Osteocyte (in vitro differentiated cells): ENCODE measurements around the gene GLB1L3. TPM values are rescaled to one million over a fixed set of nuclear protein-coding genes. Genes with fewer than 3 reads are reported as not detected.

ENCODE experiments used
- DNase-seq: peaks from one replicate; pipeline ENCODE4 v3.0.0; 2021; ENCODE audit warnings: mixed read lengths; ENCODE audit not compliant: unreplicated experiment; ENCODE audit errors: extremely low spot score
- H3K27ac Mint-ChIP-seq: one replicate; pipeline ENCODE4 v1.8.0; 2021; ENCODE audit warnings: mild to moderate bottlenecking, mixed read lengths; ENCODE audit not compliant: unreplicated experiment
- H3K27me3 Mint-ChIP-seq: one replicate; pipeline ENCODE4 v1.8.0; 2021; ENCODE audit warnings: mixed read lengths; ENCODE audit not compliant: unreplicated experiment
- H3K36me3 Mint-ChIP-seq: one replicate; pipeline ENCODE4 v1.8.0; 2021; ENCODE audit warnings: mixed read lengths; ENCODE audit not compliant: unreplicated experiment
- H3K4me1 Mint-ChIP-seq: one replicate; pipeline ENCODE4 v1.8.0; 2021; ENCODE audit warnings: mixed read lengths; ENCODE audit not compliant: unreplicated experiment
- H3K4me3 Mint-ChIP-seq: one replicate; pipeline ENCODE4 v1.8.0; 2021; ENCODE audit warnings: mild to moderate bottlenecking, moderate library complexity, mixed read lengths; ENCODE audit not compliant: unreplicated experiment
- H3K9me3 Mint-ChIP-seq: one replicate; pipeline ENCODE4 v1.8.0; 2021; ENCODE audit warnings: mixed read lengths; ENCODE audit not compliant: unreplicated experiment
- total RNA-seq: library from RNA; stranded (reverse); gene quantifications from 2 replicates; pipeline ENCODE4 v1.2.1, GENCODE V29; 2021
- TF ChIP-seq, protein P1 (sequence below): fragments of 200-600 bp; sonication (generic); IDR thresholded peaks from 2 replicates; pipeline ENCODE4 v1.5.0; 2021; ENCODE audit warnings: antibody characterized with exemption, mild to moderate bottlenecking, moderate library complexity

The GLB1L3 gene
- total RNA-seq, 1 donor from 2014 or later, result not detected

DNA sequence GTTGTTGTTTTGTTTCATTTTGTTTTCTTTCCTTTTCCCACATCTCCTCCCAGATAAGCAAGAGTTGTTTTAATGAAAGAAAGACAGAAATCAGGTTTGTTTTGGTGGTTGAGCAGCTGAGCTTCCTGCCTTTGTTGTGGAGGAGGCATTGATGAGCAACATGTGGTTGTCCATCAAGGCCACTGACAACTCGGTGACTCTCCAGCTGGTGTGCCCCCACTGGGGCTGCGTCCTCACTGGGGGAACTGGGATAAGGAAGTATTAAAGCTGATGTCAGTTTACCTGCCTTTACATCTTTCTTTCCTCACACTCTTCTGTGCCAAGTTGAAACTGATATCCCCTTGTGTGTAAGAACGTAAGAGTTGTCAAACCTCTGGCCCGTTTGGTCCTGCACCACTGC is 45.8 kb upstream of the GLB1L3 start:
- Mint-ChIP-seq H3K4me3 (no peak overlapping the region), H3K27me3 (no peaks in the 10 kb centered on the region), H3K36me3 (peaks cover 7% of the 10 kb centered on the region), H3K9me3 (no peaks in the 10 kb centered on the region), H3K4me1 (peaks cover 32% of the 10 kb centered on the region), H3K27ac (no peak overlapping the region)
- DNase-seq, result no peak
- TF ChIP-seq, protein P1, sequence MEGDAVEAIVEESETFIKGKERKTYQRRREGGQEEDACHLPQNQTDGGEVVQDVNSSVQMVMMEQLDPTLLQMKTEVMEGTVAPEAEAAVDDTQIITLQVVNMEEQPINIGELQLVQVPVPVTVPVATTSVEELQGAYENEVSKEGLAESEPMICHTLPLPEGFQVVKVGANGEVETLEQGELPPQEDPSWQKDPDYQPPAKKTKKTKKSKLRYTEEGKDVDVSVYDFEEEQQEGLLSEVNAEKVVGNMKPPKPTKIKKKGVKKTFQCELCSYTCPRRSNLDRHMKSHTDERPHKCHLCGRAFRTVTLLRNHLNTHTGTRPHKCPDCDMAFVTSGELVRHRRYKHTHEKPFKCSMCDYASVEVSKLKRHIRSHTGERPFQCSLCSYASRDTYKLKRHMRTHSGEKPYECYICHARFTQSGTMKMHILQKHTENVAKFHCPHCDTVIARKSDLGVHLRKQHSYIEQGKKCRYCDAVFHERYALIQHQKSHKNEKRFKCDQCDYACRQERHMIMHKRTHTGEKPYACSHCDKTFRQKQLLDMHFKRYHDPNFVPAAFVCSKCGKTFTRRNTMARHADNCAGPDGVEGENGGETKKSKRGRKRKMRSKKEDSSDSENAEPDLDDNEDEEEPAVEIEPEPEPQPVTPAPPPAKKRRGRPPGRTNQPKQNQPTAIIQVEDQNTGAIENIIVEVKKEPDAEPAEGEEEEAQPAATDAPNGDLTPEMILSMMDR, result no peak

DNA sequence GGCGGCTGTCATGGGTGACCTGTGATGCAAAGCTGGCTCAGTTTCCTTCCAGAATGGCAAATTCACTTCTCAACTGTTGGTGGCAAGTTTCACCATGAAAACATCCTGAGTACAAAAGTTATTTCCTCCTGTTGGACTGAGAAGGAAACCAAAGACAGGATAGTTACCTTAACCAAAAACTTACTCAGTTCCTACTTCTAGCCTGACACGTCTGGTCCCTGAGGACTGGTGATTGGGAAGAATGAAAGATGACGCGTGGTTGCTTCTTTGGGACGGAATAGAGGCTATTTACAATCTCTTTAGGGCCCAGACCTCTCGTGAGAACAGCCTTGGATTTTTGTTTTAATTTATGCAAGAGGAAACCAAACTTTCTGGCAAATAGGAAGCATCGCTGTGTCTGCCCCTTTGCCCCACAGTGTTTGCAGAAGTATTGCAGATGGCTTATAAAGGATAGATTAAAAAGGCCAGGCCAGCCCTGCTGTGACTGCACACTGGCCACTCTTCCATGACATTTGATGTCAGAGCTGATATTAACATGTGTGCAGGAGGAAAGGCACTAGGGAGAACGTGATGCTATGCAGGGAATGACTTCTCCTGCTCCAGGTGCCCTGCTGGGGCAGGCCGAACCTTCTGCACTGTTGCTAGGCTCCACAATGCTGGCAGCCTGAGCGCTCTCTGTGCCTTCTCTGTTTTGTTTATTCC is 44.1 kb upstream of the GLB1L3 start:
- peaks cover 14% of the 10 kb centered on the region for H3K4me1 Mint-ChIP-seq
- DNase-seq, result no peak

DNA sequence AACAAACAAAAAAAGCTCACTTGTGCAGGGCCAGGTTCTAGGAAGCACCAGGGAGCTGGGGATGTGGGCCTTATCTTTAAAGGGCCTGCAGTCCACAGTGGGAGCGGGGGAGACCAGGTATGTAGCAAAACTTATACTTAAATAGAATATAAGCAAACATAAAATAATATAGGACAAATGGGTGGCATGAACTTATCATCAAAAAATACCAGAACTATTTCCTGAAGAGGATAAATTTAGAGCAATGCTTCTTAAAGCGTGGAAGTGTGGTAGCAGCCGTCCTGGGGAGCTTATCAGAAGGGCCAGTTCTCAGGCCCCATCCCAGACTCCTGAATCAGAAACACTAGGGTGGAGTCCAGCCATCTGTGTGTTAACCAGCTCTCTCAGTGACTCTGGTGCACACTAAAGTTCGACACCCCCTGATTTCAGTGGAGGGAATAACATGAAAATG is 42.4 kb upstream of the GLB1L3 start:
- TF ChIP-seq, protein P1, result no peak
- no peak overlapping the region for H3K4me3 Mint-ChIP-seq
- peaks cover 8% of the 10 kb centered on the region for H3K4me1 Mint-ChIP-seq
- peaks cover 18% of the 10 kb centered on the region for H3K36me3 Mint-ChIP-seq
- H3K9me3 Mint-ChIP-seq, result no peaks in the 10 kb centered on the region
- no peak for DNase-seq
- no peak overlapping the region for H3K27ac Mint-ChIP-seq
- no peaks in the 10 kb centered on the region for H3K27me3 Mint-ChIP-seq

More for the DNA sequence above, 44.1 kb upstream of the GLB1L3 start:
- H3K4me3 Mint-ChIP-seq, result no peak overlapping the region
- peaks cover 11% of the 10 kb centered on the region for H3K36me3 Mint-ChIP-seq
- H3K27ac Mint-ChIP-seq, result no peak overlapping the region
- H3K9me3 Mint-ChIP-seq, result no peaks in the 10 kb centered on the region
- TF ChIP-seq, protein P1, result no peak
- H3K27me3 Mint-ChIP-seq, result no peaks in the 10 kb centered on the region

DNA sequence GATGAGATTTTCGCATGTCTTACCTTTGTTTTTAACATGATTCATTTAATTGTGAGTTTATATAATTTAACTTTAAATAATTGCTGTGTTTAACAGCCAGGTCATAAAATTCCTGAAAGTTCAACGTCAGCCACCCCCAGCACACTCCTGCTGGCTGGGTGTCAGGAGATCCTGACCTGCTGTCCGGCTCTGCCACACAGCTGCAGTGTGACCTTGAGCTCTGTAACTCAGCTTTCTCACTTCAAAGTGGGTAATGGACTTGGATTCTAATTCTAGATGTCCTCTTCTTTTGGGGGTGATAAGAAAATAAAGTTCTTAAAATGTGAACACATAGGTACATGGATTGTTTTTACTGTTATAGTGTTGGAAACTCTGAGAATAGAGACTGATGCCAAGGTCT is 40.8 kb upstream of the GLB1L3 start:
- peaks cover 24% of the 10 kb centered on the region for H3K36me3 Mint-ChIP-seq
- TF ChIP-seq, protein P1, result no peak
- no peaks in the 10 kb centered on the region for H3K27me3 Mint-ChIP-seq
- no peak overlapping the region for H3K27ac Mint-ChIP-seq
- peaks cover 4% of the 10 kb centered on the region for H3K4me1 Mint-ChIP-seq
- no peaks in the 10 kb centered on the region for H3K9me3 Mint-ChIP-seq
- H3K4me3 Mint-ChIP-seq, result no peak overlapping the region
- no peak for DNase-seq

DNA sequence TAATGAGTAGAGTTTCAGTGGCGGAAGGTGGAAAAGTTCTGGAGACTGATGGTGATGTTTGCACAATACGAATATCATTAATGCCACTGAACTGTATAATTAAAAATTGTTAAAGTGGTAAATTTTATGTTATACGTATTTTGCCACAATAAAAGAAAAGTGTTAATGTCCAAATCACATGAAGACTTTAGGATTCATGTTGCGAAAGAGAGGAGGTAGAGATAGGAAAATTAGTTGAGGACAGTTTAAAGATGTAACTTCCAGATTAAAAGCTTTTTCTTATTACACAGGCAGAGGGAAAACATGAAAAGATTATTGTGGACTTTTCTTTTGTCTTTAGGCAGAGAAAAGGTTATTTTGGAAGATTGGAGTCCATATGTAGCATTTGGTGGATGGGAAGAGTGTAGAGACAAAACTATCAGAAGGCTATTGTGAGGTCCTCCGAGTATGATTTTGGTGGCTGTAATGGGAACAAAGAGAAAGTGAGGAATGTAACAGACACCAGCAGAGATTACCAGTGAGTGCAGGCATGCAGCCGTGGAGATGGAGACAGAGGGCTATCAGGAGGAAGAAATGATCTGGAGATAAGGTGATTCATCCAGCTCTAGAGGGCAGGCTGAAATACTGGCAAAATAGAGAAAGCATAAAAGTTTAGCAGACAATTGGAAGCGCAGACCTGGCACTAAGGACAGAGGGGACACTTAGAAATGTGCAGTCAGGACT is 39.2 kb upstream of the GLB1L3 start:
- Mint-ChIP-seq H3K4me1 (peaks cover 4% of the 10 kb centered on the region), H3K9me3 (no peaks in the 10 kb centered on the region), H3K27ac (no peak overlapping the region), H3K36me3 (peaks cover 24% of the 10 kb centered on the region), H3K4me3 (no peak overlapping the region), H3K27me3 (no peaks in the 10 kb centered on the region)
- TF ChIP-seq, protein P1, result no peak
- DNase-seq, result no peak
